ENCODE measurements around the gene APOBEC3G. TPM values are rescaled to one million over a fixed set of nuclear protein-coding genes. Genes with fewer than 3 reads are reported as not detected.
A peak's percentile ranks its signal among the peaks of the same experiment; 100 is the strongest.

Gene APOBEC3G
- total and polyA plus RNA-seq, 5 donors: 6.2 to 9.4 (median 6.7) TPM

DNA sequence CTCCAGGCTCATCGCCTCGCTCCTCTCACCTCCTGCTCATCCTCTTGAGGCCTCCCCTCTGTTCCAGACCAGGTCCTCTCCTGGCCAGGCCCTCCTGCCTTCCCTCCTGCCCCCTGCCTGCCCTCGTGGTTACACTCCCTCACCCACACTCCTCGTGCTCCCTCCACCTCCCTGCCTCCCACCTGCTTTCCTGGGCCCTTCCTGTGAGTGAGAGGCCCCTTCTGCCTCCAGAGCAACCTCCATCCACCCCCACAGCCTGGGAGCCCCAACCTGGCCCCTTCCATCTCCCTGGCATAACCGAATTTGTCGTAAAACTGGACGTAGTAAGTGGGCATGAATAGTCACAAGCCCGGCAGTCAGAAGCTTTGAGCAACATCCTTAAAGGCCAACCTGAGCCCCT is 4.5 kb downstream of the APOBEC3G start:
- DNase-seq (no peak), ATAC-seq (no peak)

DNA sequence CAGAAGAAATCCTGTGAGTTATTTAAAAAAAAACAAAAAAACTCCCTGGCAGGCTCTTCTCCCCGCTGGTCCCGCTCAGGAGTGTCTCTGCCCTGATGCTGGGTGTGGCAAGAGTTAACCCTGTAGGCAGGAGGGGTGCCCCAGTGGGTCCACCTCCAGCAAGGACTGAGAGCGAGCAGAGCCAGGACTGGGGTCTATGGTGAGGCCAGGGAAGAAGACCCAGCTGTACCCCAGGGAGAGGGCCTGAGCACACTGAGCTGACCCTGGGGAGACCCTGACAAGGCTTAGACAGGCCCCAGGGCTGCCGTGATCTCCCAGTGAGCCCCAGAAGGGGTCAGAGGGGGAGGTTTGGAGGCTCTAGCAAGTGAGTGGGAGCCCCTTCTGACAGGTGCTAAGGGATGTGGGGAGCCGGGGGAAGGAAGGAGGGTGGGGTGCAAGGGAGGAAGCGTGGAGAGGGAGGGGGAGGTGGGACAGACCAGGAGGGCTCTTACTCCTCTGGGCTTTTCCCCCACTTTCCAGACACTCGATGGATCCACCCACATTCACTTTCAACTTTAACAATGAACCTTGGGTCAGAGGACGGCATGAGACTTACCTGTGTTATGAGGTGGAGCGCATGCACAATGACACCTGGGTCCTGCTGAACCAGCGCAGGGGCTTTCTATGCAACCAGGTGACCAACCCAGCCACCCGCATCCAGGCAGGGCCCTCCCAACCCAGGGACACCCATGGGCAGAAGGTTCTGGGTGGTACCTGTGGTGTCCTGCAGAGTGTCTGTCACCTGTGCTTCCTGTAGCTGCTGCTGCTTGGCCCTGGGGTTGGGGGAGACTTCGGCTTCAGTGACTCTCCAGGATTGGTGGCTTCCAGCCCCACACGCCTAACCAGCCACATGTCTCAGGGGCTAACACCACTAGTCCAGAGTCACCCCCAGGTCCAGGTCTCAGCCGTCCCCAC is 6.4 kb downstream of the APOBEC3G start:
- intact Hi-C loops (cut with DNase I): no loop called here
- no peak for ATAC-seq
- DNase-seq: no peak
- Histone ChIP-seq H3K27ac (ENCODE audit: low read length) (no peak overlapping the region), H3K9me3 (ENCODE audit: control insufficient read depth, low read length) (no peaks in the 10 kb centered on the region), H3K27me3 (ENCODE audit: control insufficient read depth, insufficient read depth) (no peaks in the 10 kb centered on the region), H3K4me3 (ENCODE audit: low read length) (no peak overlapping the region), H3K4me1 (ENCODE audit: control insufficient read depth, insufficient read depth, low read length) (peaks cover 1% of the 10 kb centered on the region)
- 83% methylated on average over 14 of the region's 14 CpGs for WGBS

More for the DNA sequence above, 4.5 kb downstream of the APOBEC3G start:
- WGBS: 78% methylated on average over 8 of the region's 8 CpGs
- Histone ChIP-seq H3K27me3 (ENCODE audit: control insufficient read depth, insufficient read depth) (no peaks in the 10 kb centered on the region), H3K9me3 (ENCODE audit: control insufficient read depth, low read length) (no peaks in the 10 kb centered on the region), H3K27ac (ENCODE audit: low read length) (no peak overlapping the region), H3K4me1 (ENCODE audit: control insufficient read depth, insufficient read depth, low read length) (no peaks in the 10 kb centered on the region), H3K4me3 (ENCODE audit: low read length) (no peak overlapping the region)
- intact Hi-C loops (cut with DNase I): no loop called here

DNA sequence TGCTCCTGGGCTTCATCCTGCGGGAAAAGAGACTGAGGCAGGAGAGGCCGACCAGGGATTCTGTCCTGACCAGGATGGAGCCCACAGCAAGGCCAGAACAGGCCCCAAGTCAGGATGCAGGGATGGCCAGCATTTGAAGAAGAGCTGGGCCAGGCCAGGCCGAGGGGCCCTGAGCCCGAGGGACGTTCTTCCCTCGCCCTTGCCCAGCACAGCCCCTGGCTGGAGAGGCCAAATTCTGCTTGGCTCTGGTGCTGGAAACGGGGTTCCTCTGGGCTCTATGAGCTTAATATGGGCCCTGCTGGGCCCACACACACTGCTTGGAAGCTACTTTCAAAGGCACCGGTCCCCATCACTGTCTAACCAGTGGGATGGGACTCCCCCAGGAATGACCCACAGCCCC is 7.6 kb downstream of the APOBEC3G start:
- Histone ChIP-seq H3K27me3 (ENCODE audit: control insufficient read depth, insufficient read depth) (no peaks in the 10 kb centered on the region), H3K27ac (ENCODE audit: low read length) (no peak overlapping the region), H3K4me3 (ENCODE audit: low read length) (no peak overlapping the region), H3K4me1 (ENCODE audit: control insufficient read depth, insufficient read depth, low read length) (peaks cover 1% of the 10 kb centered on the region), H3K9me3 (ENCODE audit: control insufficient read depth, low read length) (no peaks in the 10 kb centered on the region)
- WGBS: 90% methylated on average over 8 of the region's 8 CpGs
- ATAC-seq: no peak
- no peak for DNase-seq
- intact Hi-C loops (cut with DNase I): no loop called here

DNA sequence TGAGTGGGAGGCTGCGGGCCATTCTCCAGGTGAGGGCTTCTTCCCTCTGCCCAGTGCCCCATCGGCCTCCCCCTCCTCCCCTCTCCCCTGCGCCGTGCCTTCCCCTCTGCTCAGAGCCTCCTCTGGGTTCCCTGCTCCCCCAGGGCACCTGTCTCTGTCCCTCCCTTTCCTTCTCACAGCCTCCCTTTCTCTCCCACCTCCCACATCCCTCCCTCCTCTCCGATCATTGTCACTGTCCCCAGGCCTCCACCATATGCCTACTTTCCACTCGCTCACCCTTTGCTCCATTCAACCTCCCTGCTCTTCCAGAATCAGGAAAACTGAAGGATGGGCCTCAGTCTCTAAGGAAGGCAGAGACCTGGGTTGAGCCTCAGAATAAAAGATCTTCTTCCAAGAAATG is 10.0 kb downstream of the APOBEC3G start:
- peaks cover 1% of the 10 kb centered on the region for H3K4me1 ChIP-seq (ENCODE audit: control insufficient read depth, insufficient read depth, low read length)
- 82% methylated on average over 6 of the region's 6 CpGs for WGBS
- ATAC-seq: no peak
- H3K9me3 ChIP-seq (ENCODE audit: control insufficient read depth, low read length): no peaks in the 10 kb centered on the region
- intact Hi-C loops (cut with DNase I): no loop called here
- DNase-seq: no peak
- no peak overlapping the region for H3K4me3 ChIP-seq (ENCODE audit: low read length)
- H3K27ac ChIP-seq (ENCODE audit: low read length): no peak overlapping the region
- no peaks in the 10 kb centered on the region for H3K27me3 ChIP-seq (ENCODE audit: control insufficient read depth, insufficient read depth)

DNA sequence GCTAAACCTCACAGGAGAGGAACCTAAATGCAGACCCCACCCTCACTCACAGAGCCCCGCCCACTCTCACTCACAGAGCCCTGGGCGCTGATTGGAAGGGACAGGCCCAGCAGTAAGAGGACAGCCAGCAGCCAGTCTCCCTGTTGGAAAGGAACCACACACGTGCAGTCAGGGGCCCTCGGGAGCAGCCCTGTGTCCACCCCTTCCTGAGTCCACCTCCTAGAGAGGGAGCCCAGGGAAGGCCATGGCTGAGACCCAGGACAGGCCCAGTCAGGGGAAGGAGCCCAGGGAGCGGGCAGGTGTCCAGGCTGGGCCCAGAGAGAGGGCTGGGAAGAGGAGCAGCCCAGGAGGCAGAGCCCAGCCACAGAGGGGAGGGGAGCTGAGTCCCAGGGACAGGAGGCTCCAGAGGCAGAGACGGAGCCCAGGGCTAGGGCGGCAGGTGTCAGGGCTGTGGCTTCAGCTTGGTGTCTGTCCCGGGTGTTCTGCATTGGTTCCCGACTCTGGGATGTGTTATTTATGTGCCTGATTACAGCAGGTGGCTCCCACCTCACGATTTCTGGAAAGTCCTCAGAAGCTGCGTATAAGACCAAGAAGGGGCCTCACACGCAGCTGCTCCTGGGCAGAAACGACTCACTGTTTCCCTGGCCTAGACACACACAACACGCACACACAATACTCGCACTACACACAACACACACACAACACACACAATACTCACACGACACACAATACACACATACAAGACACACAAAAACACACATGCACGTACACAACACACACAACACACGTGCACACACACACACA is 11.0 kb downstream of the APOBEC3G start:
- H3K4me1 ChIP-seq (ENCODE audit: control insufficient read depth, insufficient read depth, low read length): peaks cover 1% of the 10 kb centered on the region
- no peaks in the 10 kb centered on the region for H3K9me3 ChIP-seq (ENCODE audit: control insufficient read depth, low read length)
- no peak overlapping the region for H3K4me3 ChIP-seq (ENCODE audit: low read length)
- DNase-seq (peak; percentile 40 to 74 (median 63)), ATAC-seq (peak; percentile 44 to 83)
- 45% methylated on average over 18 of the region's 18 CpGs for WGBS
- no peak overlapping the region for H3K27ac ChIP-seq (ENCODE audit: low read length)
- no peaks in the 10 kb centered on the region for H3K27me3 ChIP-seq (ENCODE audit: control insufficient read depth, insufficient read depth)
- intact Hi-C loops (cut with DNase I): no loop called here

DNA sequence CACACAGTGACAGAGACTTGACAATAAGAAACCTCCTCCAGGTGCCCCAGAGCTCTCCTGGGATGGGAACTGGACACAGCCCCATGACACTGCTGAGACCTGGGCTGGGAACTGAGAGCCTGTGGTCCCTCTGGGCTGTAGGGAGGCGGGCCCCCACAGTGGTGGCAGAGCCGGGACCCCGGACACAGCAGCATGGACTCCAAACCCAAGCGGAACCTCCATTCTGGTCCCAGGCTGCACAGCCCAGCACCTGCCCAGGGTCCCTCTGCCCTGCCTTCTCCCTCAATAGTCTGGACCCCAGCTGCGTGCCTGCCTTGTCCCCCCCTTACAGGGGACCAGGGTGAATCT is 11.6 kb downstream of the APOBEC3G start:
- intact Hi-C loops (cut with DNase I): no loop called here

DNA sequence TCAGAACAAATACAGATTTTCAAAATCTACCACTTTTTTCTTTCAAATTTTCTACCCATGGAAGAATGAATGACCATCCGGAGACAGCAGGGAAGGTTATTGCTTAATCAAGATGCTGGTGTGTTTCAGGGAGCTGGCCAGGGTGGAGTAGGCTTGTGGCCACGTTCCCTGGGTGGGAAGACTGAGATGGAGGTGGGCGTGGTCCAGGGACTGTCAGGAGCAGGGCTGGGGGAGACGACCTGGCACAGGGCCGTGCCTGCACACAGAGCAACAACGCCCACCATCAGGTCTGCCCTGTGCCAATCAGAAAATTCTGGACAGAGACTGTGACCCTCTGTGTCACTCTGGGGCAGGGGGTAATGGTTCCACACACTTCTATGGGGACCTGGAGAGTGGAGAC is 12.9 kb downstream of the APOBEC3G start:
- no peak for ATAC-seq
- H3K27ac ChIP-seq (ENCODE audit: low read length): no peak overlapping the region
- 62% methylated on average over 6 of the region's 6 CpGs for WGBS
- no peak overlapping the region for H3K4me3 ChIP-seq (ENCODE audit: low read length)
- no peaks in the 10 kb centered on the region for H3K27me3 ChIP-seq (ENCODE audit: control insufficient read depth, insufficient read depth)
- intact Hi-C loops (cut with DNase I): no loop called here
- H3K4me1 ChIP-seq (ENCODE audit: control insufficient read depth, insufficient read depth, low read length): peaks cover 1% of the 10 kb centered on the region
- no peak for DNase-seq
- no peaks in the 10 kb centered on the region for H3K9me3 ChIP-seq (ENCODE audit: control insufficient read depth, low read length)

More for the DNA sequence above, 11.6 kb downstream of the APOBEC3G start:
- peaks cover 1% of the 10 kb centered on the region for H3K4me1 ChIP-seq (ENCODE audit: control insufficient read depth, insufficient read depth, low read length)
- no peak overlapping the region for H3K27ac ChIP-seq (ENCODE audit: low read length)
- H3K4me3 ChIP-seq (ENCODE audit: low read length): no peak overlapping the region
- no peaks in the 10 kb centered on the region for H3K9me3 ChIP-seq (ENCODE audit: control insufficient read depth, low read length)
- 80% methylated on average over 5 of the region's 5 CpGs for WGBS
- ATAC-seq (no peak), DNase-seq (no peak)
- H3K27me3 ChIP-seq (ENCODE audit: control insufficient read depth, insufficient read depth): no peaks in the 10 kb centered on the region

DNA sequence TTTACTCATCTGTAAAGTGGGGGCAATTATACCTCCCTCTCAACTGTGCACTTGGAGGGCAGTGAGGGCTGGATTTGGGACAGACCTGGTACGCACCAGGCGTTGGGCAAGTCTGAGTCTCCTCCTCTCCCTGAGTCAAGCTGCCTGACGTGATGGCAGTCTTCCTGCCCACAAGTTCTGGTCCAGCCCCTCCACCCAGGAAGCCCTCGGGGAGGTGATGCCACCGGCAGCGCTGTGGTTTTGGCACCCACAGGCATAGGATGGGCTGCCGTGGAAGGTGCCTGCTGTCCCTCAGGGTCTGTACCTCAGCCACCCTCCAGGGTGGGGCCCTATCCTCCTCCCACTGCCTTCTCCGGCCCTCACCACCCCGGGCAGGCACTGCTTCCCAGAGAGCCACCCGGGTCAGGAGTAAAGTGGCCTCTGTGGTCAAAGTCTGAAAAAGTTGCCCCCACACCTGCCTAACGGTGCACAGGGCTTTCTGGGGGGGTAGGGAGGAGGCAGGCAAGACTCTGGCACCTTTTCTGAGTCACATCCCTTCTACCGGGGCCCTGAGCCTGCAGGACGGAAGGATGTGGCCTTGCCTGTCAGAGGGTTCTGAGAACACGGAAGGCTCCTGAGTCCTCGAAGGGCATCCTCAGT is 13.5 kb downstream of the APOBEC3G start:
- 69% methylated on average over 15 of the region's 15 CpGs for WGBS
- no peak overlapping the region for H3K27ac ChIP-seq (ENCODE audit: low read length)
- H3K4me1 ChIP-seq (ENCODE audit: control insufficient read depth, insufficient read depth, low read length): peaks cover 1% of the 10 kb centered on the region
- intact Hi-C loops (cut with DNase I): no loop called here
- no peaks in the 10 kb centered on the region for H3K9me3 ChIP-seq (ENCODE audit: control insufficient read depth, low read length)
- DNase-seq: peak in 2 of 3 donors; percentile 73 to 74
- ATAC-seq: peak in 1 of 2 donors; percentile 5
- no peak overlapping the region for H3K4me3 ChIP-seq (ENCODE audit: low read length)
- no peaks in the 10 kb centered on the region for H3K27me3 ChIP-seq (ENCODE audit: control insufficient read depth, insufficient read depth)

DNA sequence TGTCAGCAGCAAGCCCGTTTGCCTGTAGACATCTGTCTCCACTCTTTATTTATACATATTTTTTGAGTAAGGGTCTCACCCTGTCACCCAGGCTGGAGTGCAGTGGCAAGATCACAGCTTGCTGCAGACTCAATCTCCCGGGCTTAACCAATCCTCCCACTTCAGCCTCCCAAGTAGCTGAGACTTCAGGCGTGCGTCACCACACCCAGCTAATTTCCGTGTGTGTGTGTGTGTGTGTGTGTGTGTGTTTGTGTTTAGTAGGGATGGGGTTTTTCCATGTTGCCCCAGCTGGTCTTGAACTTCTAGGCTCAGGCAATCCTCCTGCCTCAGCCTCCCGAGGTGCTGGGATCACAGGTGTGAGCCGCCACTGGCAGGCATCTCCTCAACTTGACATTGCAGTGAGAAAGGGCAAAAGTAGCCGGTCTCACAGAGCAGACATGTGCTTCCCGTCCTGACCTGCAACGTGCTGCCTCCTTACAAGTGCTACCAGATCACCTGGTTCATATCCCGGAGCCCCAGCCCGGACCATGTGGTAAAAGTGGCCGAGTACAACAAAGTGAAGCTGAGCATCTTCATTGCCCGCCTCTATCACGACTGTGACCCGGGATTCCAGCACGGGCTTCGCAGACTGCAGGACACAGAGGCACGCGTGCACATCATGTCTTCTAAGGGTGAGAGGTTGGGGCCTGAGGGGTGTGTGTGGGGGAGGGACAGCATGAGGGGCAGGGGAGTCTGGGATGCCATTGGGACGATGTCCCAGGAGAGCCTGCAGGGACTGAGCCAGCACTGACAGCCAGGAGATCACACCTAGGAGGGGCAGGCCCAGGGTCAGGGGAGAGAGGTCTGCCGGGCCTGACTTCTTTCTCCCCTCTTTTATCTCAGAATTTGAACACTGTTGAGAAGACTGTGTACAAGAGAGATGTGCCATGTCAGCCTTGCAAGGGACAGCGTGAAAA is 14.3 kb downstream of the APOBEC3G start:
- Histone ChIP-seq H3K4me1 (ENCODE audit: control insufficient read depth, insufficient read depth, low read length) (peaks cover 1% of the 10 kb centered on the region), H3K9me3 (ENCODE audit: control insufficient read depth, low read length) (no peaks in the 10 kb centered on the region), H3K27ac (ENCODE audit: low read length) (no peak overlapping the region), H3K4me3 (ENCODE audit: low read length) (no peak overlapping the region), H3K27me3 (ENCODE audit: control insufficient read depth, insufficient read depth) (no peaks in the 10 kb centered on the region)
- ATAC-seq: no peak
- no peak for DNase-seq
- intact Hi-C loops (cut with DNase I): no loop called here
- 75% methylated on average over 23 of the region's 23 CpGs for WGBS

DNA sequence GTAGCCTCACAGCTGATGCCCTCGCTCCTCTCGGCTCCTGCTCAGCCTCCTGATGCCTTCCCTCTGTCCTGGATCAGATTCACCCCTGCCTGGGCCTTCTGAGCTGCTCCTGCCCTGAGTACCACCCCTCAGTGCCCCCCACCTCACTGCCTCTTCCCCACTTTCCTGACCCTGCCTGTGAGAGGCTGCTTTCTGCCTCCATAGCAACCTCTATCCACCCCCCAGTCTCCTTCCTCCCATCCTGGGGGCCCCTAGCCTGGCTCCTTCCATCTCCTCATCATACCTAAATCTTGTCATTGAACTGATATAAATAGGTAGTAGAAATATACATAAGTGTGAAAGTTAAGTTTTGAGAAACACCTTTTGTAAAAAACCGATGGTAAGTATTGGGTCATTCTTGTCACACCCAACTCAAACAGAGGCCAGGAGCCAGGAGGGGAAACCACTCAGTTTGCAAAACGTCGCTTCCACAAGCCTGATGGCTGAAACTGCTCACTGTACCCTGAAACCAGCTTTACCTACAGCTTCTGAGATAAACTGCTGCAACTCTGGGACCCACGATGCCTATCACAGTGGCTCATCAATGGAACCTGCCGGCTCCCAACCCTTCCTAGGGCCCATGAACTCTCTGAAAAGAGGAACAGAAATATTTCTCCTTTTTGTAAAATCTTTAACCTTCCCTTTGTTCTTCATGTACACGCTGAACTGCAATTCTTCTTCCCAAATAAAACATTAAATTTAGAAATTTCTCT is 15.2 kb downstream of the APOBEC3G start:
- no peak for ATAC-seq
- Histone ChIP-seq H3K27ac (ENCODE audit: low read length) (no peak overlapping the region), H3K4me1 (ENCODE audit: control insufficient read depth, insufficient read depth, low read length) (peaks cover 4% of the 10 kb centered on the region), H3K9me3 (ENCODE audit: control insufficient read depth, low read length) (no peaks in the 10 kb centered on the region), H3K4me3 (ENCODE audit: low read length) (no peak overlapping the region), H3K27me3 (ENCODE audit: control insufficient read depth, insufficient read depth) (no peaks in the 10 kb centered on the region)
- intact Hi-C loops (cut with DNase I): no loop called here
- WGBS: 66% methylated on average over 8 of the region's 8 CpGs
- DNase-seq: no peak
